Keratinocyte (primary cell): Measurements from ENCODE around the gene VAV2.

Source experiments
- EZH2 ChIP-seq: IDR thresholded peaks from one replicate; pipeline ENCODE4 v1.6.1; 2012; ENCODE audit warnings: inconsistent platforms, mild to moderate bottlenecking, low read length, moderate library complexity
- TF ChIP-seq, protein P1 (sequence below), 3 experiments: IDR thresholded peaks in 1 of 3; conservative IDR thresholded peaks in 1 of 3; optimal IDR thresholded peaks in 1 of 3; 2 replicates in 2 of 3; 3 replicates in 1 of 3; pipeline versions ENCODE3 to v1.5.1; 2011; ENCODE audit warnings: low read length in 3 of 3, mild to moderate bottlenecking in 3 of 3, moderate library complexity in 2 of 3, control low read depth in 1 of 3, inconsistent platforms in 1 of 3; ENCODE audit not compliant: insufficient read depth in 2 of 3; ENCODE audit errors: extremely low read depth in 1 of 3

DNA sequence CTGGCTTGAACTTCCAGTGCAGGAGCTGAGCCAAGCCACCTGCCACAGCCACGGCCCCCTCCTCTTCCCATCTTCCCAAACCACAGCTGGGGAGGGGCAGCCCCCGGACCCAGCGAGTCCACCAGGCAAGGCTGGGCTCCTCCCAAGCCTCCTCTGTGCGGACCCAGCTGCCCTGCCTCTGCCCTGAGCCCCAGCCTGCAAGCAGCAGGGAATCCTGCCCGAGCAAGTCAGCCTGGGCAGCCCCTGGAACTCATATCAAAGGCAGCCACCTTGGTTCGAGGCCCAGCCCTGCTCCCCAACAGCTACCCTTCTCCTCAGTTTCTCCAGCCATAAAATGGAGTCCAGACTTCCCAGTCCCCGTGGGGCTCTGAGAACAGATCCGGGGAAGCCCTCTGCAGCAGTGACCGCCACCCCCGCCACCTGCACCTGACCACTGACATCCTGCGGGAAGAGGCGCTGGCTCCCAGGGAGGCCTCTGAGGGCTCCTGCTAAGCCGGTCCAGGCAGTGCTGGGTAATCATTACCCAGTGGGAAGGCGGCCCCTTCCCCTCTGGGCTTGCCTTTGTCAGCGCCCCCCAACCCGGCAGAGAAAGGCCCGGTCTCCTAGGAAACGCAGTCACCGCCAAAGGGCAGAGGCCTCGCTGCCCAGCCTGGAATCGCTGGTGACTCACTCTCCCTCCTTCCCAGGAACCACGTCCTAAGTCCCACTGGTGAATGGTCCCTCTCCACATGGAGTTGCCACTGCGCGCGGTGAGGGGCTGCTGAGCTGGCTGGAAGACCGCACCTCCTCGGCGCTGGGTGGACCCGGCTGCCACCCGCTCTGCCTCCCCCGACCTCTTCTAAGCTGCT is 1.5 kb downstream of the VAV2 start:
- TF ChIP-seq, protein P1, sequence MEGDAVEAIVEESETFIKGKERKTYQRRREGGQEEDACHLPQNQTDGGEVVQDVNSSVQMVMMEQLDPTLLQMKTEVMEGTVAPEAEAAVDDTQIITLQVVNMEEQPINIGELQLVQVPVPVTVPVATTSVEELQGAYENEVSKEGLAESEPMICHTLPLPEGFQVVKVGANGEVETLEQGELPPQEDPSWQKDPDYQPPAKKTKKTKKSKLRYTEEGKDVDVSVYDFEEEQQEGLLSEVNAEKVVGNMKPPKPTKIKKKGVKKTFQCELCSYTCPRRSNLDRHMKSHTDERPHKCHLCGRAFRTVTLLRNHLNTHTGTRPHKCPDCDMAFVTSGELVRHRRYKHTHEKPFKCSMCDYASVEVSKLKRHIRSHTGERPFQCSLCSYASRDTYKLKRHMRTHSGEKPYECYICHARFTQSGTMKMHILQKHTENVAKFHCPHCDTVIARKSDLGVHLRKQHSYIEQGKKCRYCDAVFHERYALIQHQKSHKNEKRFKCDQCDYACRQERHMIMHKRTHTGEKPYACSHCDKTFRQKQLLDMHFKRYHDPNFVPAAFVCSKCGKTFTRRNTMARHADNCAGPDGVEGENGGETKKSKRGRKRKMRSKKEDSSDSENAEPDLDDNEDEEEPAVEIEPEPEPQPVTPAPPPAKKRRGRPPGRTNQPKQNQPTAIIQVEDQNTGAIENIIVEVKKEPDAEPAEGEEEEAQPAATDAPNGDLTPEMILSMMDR (optimal IDR thresholded peaks at IDR 0.05 in 1 of 3, IDR thresholded peaks at IDR 0.05 in 1 of 3, conservative IDR thresholded peaks at IDR 0.05 in 1 of 3; ENCODE audit: extremely low read depth in 1 of 3, insufficient read depth in 2 of 3, low read length in 3 of 3): no peak
- TF ChIP-seq EZH2: no peak
